K562 (cell line): ENCODE data around the gene MBOAT2.

ENCODE experiments used
- EZH2 ChIP-seq: IDR thresholded peaks from 2 replicates; pipeline ENCODE4 v1.6.1; 2012; ENCODE audit warnings: low read depth, mild to moderate bottlenecking, inconsistent platforms, low read length, borderline replicate concordance
- FOXK1 ChIP-seq: sonication (generic); formaldehyde crosslinking; IDR thresholded peaks from 2 replicates; pipeline ENCODE4 v1.8.0; 2022; ENCODE audit warnings: missing genetic modification reagents, mild to moderate bottlenecking, borderline replicate concordance
- PATZ1 ChIP-seq: fragments of 250-450 bp; sonication (Bioruptor Pico); IDR thresholded peaks from 2 replicates; pipeline ENCODE4 v1.5.0; 2020; ENCODE audit warnings: mild to moderate bottlenecking, borderline replicate concordance
- POLR2A ChIP-seq: fragments of 450-650 bp; conservative IDR thresholded peaks from 2 replicates; pipeline ENCODE4 v1.6.1; 2016
- PPARD ChIP-seq: fragments of 250-450 bp; sonication (Bioruptor Pico); IDR thresholded peaks from 2 replicates; pipeline ENCODE4 v1.8.0; 2022; ENCODE audit warnings: inconsistent platforms, mild to moderate bottlenecking, moderate library complexity
- RFX5 ChIP-seq: IDR thresholded peaks from 2 replicates; pipeline ENCODE4 v1.6.1; 2011; ENCODE audit warnings: low read depth, mild to moderate bottlenecking, improper control_type of control experiment, low read length
- SOX6 ChIP-seq: fragments of 450-650 bp; IDR thresholded peaks from 2 replicates; pipeline ENCODE4 v1.6.1; 2014; ENCODE audit warnings: mild to moderate bottlenecking
- TARDBP ChIP-seq: fragments of 450-650 bp; IDR thresholded peaks from 2 replicates; pipeline ENCODE4 v1.6.1; 2016
- U2AF2 ChIP-seq: fragments of 200-400 bp; formaldehyde crosslinking; optimal IDR thresholded peaks from 2 replicates; pipeline ENCODE3; 2017; ENCODE audit warnings: low read depth, mild to moderate bottlenecking, low read length
- ZKSCAN1 ChIP-seq: fragments of 150-350 bp; IDR thresholded peaks from 2 replicates; pipeline ENCODE4 v1.6.1; 2016; ENCODE audit warnings: low read depth, low read length
- ZKSCAN8 ChIP-seq: fragments of 200-800 bp; sonication (Bioruptor generic); IDR thresholded peaks from 2 replicates; pipeline ENCODE4 v1.6.1; 2016; ENCODE audit warnings: missing genetic modification characterization, missing compliant biosample characterization
- ZNF316 ChIP-seq: fragments of 450-650 bp; IDR thresholded peaks from 2 replicates; pipeline ENCODE4 v1.6.1; 2016
- ZNF79 ChIP-seq: fragments of 250-450 bp; sonication (Bioruptor Pico); IDR thresholded peaks from 2 replicates; pipeline ENCODE4 v1.4.0; 2020; ENCODE audit warnings: low read depth, mild to moderate bottlenecking, moderate library complexity
- TF ChIP-seq, protein P1 (sequence below): fragments of 450-650 bp; formaldehyde crosslinking; IDR thresholded peaks from 2 replicates; pipeline ENCODE4 v1.4.0; 2022; ENCODE audit warnings: missing genetic modification characterization

- TF ChIP-seq TARDBP (no peak), FOXK1 (CRISPR knock-in tag) (no peak), RFX5 (no peak), ZNF79 (CRISPR knock-in tag) (no peak), ZNF316 (no peak), SOX6 (no peak), POLR2A (no peak), ZKSCAN8 (CRISPR knock-in tag) (no peak), PATZ1 (CRISPR knock-in tag) (no peak), PPARD (no peak), ZKSCAN1 (no peak), U2AF2 (no peak), EZH2 (no peak)
- TF ChIP-seq, protein P1, sequence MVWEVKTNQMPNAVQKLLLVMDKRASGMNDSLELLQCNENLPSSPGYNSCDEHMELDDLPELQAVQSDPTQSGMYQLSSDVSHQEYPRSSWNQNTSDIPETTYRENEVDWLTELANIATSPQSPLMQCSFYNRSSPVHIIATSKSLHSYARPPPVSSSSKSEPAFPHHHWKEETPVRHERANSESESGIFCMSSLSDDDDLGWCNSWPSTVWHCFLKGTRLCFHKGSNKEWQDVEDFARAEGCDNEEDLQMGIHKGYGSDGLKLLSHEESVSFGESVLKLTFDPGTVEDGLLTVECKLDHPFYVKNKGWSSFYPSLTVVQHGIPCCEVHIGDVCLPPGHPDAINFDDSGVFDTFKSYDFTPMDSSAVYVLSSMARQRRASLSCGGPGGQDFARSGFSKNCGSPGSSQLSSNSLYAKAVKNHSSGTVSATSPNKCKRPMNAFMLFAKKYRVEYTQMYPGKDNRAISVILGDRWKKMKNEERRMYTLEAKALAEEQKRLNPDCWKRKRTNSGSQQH: no peak
Measured at GRCh38 chr2:9001778-9002177, 1.7 kb downstream of the MBOAT2 start.
